GM10266 (cell line): ENCODE data around the gene PCMTD2.

Experiments used
- DNase-seq: peaks from one replicate; pipeline ENCODE4 v3.0.0; 2012; ENCODE audit errors: extremely low spot score
- TF ChIP-seq, protein P1 (sequence below): IDR thresholded peaks from 2 replicates; pipeline ENCODE4 v1.5.1; 2012; ENCODE audit warnings: mild to moderate bottlenecking, low read depth; ENCODE audit not compliant: control insufficient read depth, insufficient read depth; ENCODE audit errors: missing control alignments

Gene PCMTD2

GRCh38 chr20:64255361-64256281 lies at the start of gene PCMTD2:
TSS of gene PCMTD2 (plus strand) at chr20:64255748. CDS start at chr20:64259966, 4,218 bp downstream.
- TF ChIP-seq, protein P1, sequence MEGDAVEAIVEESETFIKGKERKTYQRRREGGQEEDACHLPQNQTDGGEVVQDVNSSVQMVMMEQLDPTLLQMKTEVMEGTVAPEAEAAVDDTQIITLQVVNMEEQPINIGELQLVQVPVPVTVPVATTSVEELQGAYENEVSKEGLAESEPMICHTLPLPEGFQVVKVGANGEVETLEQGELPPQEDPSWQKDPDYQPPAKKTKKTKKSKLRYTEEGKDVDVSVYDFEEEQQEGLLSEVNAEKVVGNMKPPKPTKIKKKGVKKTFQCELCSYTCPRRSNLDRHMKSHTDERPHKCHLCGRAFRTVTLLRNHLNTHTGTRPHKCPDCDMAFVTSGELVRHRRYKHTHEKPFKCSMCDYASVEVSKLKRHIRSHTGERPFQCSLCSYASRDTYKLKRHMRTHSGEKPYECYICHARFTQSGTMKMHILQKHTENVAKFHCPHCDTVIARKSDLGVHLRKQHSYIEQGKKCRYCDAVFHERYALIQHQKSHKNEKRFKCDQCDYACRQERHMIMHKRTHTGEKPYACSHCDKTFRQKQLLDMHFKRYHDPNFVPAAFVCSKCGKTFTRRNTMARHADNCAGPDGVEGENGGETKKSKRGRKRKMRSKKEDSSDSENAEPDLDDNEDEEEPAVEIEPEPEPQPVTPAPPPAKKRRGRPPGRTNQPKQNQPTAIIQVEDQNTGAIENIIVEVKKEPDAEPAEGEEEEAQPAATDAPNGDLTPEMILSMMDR: no peak

GRCh38 chr20:64206614-64207013 lies 48.9 kb upstream of the PCMTD2 start:
- TF ChIP-seq, protein P1: no peak
- DNase-seq: no peak

More at GRCh38 chr20:64255361-64256281, at the start of gene PCMTD2:
- DNase-seq: peak; percentile 98

GRCh38 chr20:64207641-64208590 lies 47.6 kb upstream of the PCMTD2 start:
- TF ChIP-seq, protein P1: no peak

DNA sequence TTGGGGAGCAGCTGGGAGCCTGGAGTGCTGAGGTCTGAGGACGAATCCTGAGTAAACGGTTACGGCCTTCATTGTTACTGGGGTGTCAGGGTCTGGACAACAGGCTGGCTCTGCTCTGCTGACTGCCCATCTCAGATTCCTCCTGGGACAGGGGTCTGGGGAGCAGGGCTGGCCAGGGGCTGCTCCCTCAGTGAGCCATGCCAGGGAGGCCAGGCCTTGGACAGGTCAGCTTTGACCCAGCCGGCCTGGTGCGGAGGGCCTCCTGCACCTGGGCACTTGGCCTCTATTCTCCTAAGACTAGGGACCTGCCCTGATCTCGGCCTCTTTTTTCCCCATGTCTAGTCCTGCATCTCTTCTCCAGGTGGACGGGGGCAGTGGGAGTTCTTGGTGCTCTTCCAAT lies 46.4 kb upstream of the PCMTD2 start:
- TF ChIP-seq, protein P1: no peak
- DNase-seq: no peak

More at GRCh38 chr20:64207641-64208590, 47.6 kb upstream of the PCMTD2 start:
- no peak for DNase-seq

GRCh38 chr20:64210656-64211369 lies 44.7 kb upstream of the PCMTD2 start:
- DNase-seq: no peak
- TF ChIP-seq, protein P1: no peak

DNA sequence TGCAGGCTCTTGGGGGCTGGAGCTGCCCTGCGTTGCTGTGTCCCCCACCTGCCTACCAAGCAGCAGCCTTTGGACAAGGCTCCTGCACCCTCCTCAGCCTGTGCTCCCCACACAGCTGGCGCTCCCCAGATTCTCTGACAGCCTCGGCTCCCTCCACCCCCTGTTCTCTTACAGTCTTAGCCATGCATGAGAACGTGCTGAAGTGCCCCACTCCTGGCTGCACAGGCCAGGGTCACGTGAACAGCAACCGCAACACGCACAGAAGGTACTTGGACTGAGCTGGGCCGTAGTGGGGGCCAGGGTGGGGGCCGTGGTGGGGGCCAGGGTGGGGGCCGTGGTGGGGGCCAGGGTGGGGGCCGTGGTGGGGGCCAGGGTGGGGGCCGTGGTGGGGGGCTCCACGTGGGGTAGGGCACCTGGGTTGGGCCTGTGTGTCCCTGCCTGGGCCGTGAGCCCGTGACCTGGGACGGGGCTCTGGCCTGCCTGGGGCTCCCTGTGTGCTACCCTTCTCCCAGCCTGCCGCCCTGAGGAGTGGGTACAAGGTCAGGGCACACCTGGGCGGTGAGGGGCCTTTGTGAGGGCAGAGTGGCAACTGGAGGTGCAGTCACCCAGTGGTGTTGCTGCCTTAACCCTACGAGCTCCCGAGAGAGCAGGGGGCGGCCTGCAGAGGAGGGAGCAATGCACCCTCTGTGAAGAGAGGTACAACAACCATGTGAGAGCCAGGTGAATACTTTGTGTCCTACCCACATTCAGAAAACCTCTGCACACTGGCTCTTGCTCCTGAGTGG lies 43.5 kb upstream of the PCMTD2 start:
- TF ChIP-seq, protein P1: no peak
- no peak for DNase-seq
